Mucosa of stomach (tissue), 1 donor: ENCODE data around the gene TCOF1.

Experiments used
- H3K27me3 ChIP-seq: one replicate; pipeline ENCODE4 v1.7.0; 2013; ENCODE audit warnings: mild to moderate bottlenecking, low read length; ENCODE audit not compliant: control insufficient read depth, insufficient read depth
- H3K36me3 ChIP-seq: one replicate; pipeline ENCODE4 v1.7.0; 2013; ENCODE audit warnings: low read length; ENCODE audit not compliant: control insufficient read depth, insufficient read depth
- H3K4me1 ChIP-seq: one replicate; pipeline ENCODE4 v1.7.0; 2013; ENCODE audit warnings: mild to moderate bottlenecking, low read length; ENCODE audit not compliant: control insufficient read depth, insufficient read depth
- H3K4me3 ChIP-seq: one replicate; pipeline ENCODE4 v1.7.0; 2013; ENCODE audit warnings: low read length
- H3K9ac ChIP-seq: one replicate; pipeline ENCODE4 v1.7.0; 2013; ENCODE audit warnings: mild to moderate bottlenecking, low read length, moderate library complexity
- H3K9me3 ChIP-seq: one replicate; pipeline ENCODE4 v1.7.0; 2013; ENCODE audit warnings: mild to moderate bottlenecking, low read length, moderate library complexity; ENCODE audit not compliant: control insufficient read depth
- donor health status: Pancreatic carcinoma.

The TCOF1 gene

GRCh38 chr5:150328515-150328914, 29.0 kb upstream of the TCOF1 start:
- Histone ChIP-seq H3K27me3 (peaks cover 3% of the 10 kb centered on the region), H3K4me1 (no peaks in the 10 kb centered on the region), H3K36me3 (no peaks in the 10 kb centered on the region), H3K9ac (no peak overlapping the region), H3K4me3 (no peak overlapping the region), H3K9me3 (no peaks in the 10 kb centered on the region)

- peaks cover 3% of the 10 kb centered on the region for H3K27me3 ChIP-seq
- H3K4me1 ChIP-seq, result no peaks in the 10 kb centered on the region
- H3K9me3 ChIP-seq, result no peaks in the 10 kb centered on the region
- no peak overlapping the region for H3K4me3 ChIP-seq
- no peaks in the 10 kb centered on the region for H3K36me3 ChIP-seq
- no peak overlapping the region for H3K9ac ChIP-seq
These were observed 28.5 kb upstream of the TCOF1 start for GRCh38 chr5:150329038-150329437.

GRCh38 chr5:150329881-150330876, 27.3 kb upstream of the TCOF1 start:
- Histone ChIP-seq H3K36me3 (no peaks in the 10 kb centered on the region), H3K4me1 (no peaks in the 10 kb centered on the region), H3K9me3 (no peaks in the 10 kb centered on the region), H3K27me3 (peaks cover 3% of the 10 kb centered on the region), H3K9ac (no peak overlapping the region), H3K4me3 (no peak overlapping the region)

GRCh38 chr5:150333400-150333799, 24.1 kb upstream of the TCOF1 start:
- H3K4me1 ChIP-seq, result no peaks in the 10 kb centered on the region
- no peak overlapping the region for H3K9ac ChIP-seq
- H3K9me3 ChIP-seq, result no peaks in the 10 kb centered on the region
- H3K27me3 ChIP-seq, result no peaks in the 10 kb centered on the region
- no peak overlapping the region for H3K4me3 ChIP-seq
- H3K36me3 ChIP-seq, result no peaks in the 10 kb centered on the region

GRCh38 chr5:150335778-150336177, 21.7 kb upstream of the TCOF1 start:
- Histone ChIP-seq H3K4me1 (no peaks in the 10 kb centered on the region), H3K9ac (no peak overlapping the region), H3K9me3 (no peaks in the 10 kb centered on the region), H3K4me3 (no peak overlapping the region), H3K27me3 (no peaks in the 10 kb centered on the region), H3K36me3 (no peaks in the 10 kb centered on the region)

- Histone ChIP-seq H3K4me3 (no peak overlapping the region), H3K9me3 (no peaks in the 10 kb centered on the region), H3K36me3 (no peaks in the 10 kb centered on the region), H3K9ac (no peak overlapping the region), H3K27me3 (no peaks in the 10 kb centered on the region), H3K4me1 (no peaks in the 10 kb centered on the region)
These were observed 19.0 kb upstream of the TCOF1 start for GRCh38 chr5:150338546-150338945.

GRCh38 chr5:150339165-150339564, 18.3 kb upstream of the TCOF1 start:
- no peaks in the 10 kb centered on the region for H3K9me3 ChIP-seq
- H3K36me3 ChIP-seq, result no peaks in the 10 kb centered on the region
- H3K27me3 ChIP-seq, result no peaks in the 10 kb centered on the region
- no peak overlapping the region for H3K9ac ChIP-seq
- H3K4me1 ChIP-seq, result no peaks in the 10 kb centered on the region
- no peak overlapping the region for H3K4me3 ChIP-seq

GRCh38 chr5:150339841-150340240, 17.7 kb upstream of the TCOF1 start:
- Histone ChIP-seq H3K4me1 (no peaks in the 10 kb centered on the region), H3K9me3 (no peaks in the 10 kb centered on the region), H3K9ac (no peak overlapping the region), H3K4me3 (no peak overlapping the region), H3K36me3 (no peaks in the 10 kb centered on the region), H3K27me3 (no peaks in the 10 kb centered on the region)

GRCh38 chr5:150340614-150341255, 16.8 kb upstream of the TCOF1 start:
- Histone ChIP-seq H3K9me3 (no peaks in the 10 kb centered on the region), H3K4me1 (no peaks in the 10 kb centered on the region), H3K36me3 (no peaks in the 10 kb centered on the region), H3K4me3 (no peak overlapping the region), H3K9ac (no peak overlapping the region), H3K27me3 (no peaks in the 10 kb centered on the region)

- no peak overlapping the region for H3K9ac ChIP-seq
- H3K9me3 ChIP-seq, result no peaks in the 10 kb centered on the region
- H3K4me3 ChIP-seq, result no peak overlapping the region
- no peaks in the 10 kb centered on the region for H3K36me3 ChIP-seq
- no peaks in the 10 kb centered on the region for H3K27me3 ChIP-seq
- no peaks in the 10 kb centered on the region for H3K4me1 ChIP-seq
These were observed 16.2 kb upstream of the TCOF1 start for GRCh38 chr5:150341331-150341730.

GRCh38 chr5:150341989-150342388, 15.5 kb upstream of the TCOF1 start:
- H3K9ac ChIP-seq, result no peak overlapping the region
- H3K9me3 ChIP-seq, result no peaks in the 10 kb centered on the region
- no peaks in the 10 kb centered on the region for H3K4me1 ChIP-seq

GRCh38 chr5:150342583-150342982, 14.9 kb upstream of the TCOF1 start:
- H3K4me3 ChIP-seq, result no peak overlapping the region
- H3K36me3 ChIP-seq, result no peaks in the 10 kb centered on the region
- H3K9ac ChIP-seq, result no peak overlapping the region
- no peaks in the 10 kb centered on the region for H3K4me1 ChIP-seq
- no peaks in the 10 kb centered on the region for H3K9me3 ChIP-seq
- no peaks in the 10 kb centered on the region for H3K27me3 ChIP-seq

More at GRCh38 chr5:150341989-150342388, 15.5 kb upstream of the TCOF1 start:
- H3K4me3 ChIP-seq, result no peak overlapping the region
- H3K36me3 ChIP-seq, result no peaks in the 10 kb centered on the region
- no peaks in the 10 kb centered on the region for H3K27me3 ChIP-seq
